ENCODE data around the gene LRCH3. TPM values are rescaled to one million over a fixed set of nuclear protein-coding genes. Genes with fewer than 3 reads are reported as not detected.

The LRCH3 gene
- total and polyA plus RNA-seq, 12 donors, result 7.4 to 54.9 (median 40.8) TPM

DNA sequence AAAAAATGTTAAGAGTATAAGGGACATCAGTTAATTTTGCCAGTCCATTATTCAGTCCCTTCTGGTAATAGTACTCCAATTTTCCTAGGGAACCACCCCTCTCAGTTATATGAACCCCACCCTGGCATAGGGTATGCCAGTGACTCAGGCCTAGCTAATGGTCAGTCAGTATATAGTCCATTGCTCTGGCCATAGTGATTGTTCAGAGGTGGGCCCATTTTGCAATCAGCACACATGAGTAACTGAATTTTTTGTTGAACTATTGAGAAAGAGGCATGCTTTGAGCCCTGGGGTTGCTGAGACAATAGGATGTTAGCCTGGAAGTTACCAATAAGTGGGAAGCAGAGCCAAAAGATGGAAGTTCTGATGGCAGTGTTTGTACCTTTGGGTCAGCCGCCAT lies 4.1 kb downstream of the LRCH3 start:
- DNase-seq, result no peak
- no peak overlapping the region for H3K4me3 ChIP-seq
- peaks cover 11 to 41% of the 10 kb centered on the region in 2 donors for H3K4me1 ChIP-seq (replicated peaks in 1 of 2)
- intact Hi-C loops (cut with DNase I), result no loop called here
- WGBS, 4 donors, result 92 to 100% (median 98%) methylated on average over 1 of the region's 1 CpG
- TF ChIP-seq, protein P1, sequence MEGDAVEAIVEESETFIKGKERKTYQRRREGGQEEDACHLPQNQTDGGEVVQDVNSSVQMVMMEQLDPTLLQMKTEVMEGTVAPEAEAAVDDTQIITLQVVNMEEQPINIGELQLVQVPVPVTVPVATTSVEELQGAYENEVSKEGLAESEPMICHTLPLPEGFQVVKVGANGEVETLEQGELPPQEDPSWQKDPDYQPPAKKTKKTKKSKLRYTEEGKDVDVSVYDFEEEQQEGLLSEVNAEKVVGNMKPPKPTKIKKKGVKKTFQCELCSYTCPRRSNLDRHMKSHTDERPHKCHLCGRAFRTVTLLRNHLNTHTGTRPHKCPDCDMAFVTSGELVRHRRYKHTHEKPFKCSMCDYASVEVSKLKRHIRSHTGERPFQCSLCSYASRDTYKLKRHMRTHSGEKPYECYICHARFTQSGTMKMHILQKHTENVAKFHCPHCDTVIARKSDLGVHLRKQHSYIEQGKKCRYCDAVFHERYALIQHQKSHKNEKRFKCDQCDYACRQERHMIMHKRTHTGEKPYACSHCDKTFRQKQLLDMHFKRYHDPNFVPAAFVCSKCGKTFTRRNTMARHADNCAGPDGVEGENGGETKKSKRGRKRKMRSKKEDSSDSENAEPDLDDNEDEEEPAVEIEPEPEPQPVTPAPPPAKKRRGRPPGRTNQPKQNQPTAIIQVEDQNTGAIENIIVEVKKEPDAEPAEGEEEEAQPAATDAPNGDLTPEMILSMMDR (IDR thresholded peaks at IDR 0.05), result no peak
- TF ChIP-seq POLR2A (IDR thresholded peaks at IDR 0.05), result no peak
- H3K9me3 ChIP-seq (replicated peaks in 1 of 3), result no peaks in the 10 kb centered on the region
- peak overlapping the region in 1 of 5 donors; percentile 26 for H3K27ac ChIP-seq
- no peaks in the 10 kb centered on the region for H3K27me3 ChIP-seq
- H3K36me3 ChIP-seq (replicated peaks in 1 of 2), result no peaks in the 10 kb centered on the region

DNA sequence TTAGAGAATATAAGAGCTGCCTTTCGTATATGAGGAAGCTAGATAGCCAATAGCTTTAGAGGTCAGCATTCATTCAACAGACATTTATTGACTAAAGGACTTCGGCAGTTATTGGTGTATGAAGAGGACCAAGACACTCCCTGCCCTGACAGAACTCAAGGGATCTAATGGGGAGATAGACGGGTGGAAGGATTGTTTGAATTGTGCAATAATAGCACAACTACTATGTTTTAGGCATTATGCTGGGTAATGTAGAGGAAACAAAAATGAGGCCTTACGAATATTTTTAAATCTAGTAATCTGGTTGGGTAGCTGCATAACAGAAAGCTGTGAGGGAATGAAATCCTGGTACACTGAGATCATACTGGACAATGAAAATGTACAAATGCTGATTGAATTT lies 5.0 kb downstream of the LRCH3 start:
- Histone ChIP-seq H3K36me3 (replicated peaks in 1 of 2) (no peaks in the 10 kb centered on the region), H3K9me3 (replicated peaks in 1 of 3) (no peaks in the 10 kb centered on the region), H3K27ac (no peak overlapping the region), H3K4me3 (no peak overlapping the region), H3K27me3 (no peaks in the 10 kb centered on the region), H3K4me1 (replicated peaks in 1 of 2) (peaks cover 11 to 41% of the 10 kb centered on the region in 2 donors)
- intact Hi-C loops (cut with DNase I), result no loop called here
- WGBS, 4 donors, result 60 to 69% (median 62%) methylated on average over 4 of the region's 4 CpGs
- TF ChIP-seq, protein P1 (IDR thresholded peaks at IDR 0.05), result no peak
- no peak for TF ChIP-seq POLR2A (IDR thresholded peaks at IDR 0.05)
- no peak for DNase-seq

DNA sequence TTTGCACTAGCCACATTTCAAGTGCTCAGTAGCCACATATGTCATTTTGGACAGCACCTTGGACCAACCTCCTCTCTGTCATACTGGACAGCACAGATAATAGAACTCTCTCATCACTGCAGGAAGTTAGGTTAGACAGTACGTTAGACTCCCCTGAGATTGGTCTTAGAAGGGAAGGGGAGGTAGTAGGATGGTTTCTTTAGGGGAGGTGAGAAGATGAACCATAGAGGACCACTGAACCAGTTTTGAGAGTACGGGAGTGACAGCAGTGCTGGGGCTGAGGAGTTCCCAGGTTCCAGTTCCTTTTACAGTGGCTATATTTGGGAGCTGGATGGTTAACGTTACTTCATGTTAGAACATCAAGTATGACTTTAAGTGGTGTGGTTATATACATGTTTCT lies 7.8 kb downstream of the LRCH3 start:
- TF ChIP-seq, protein P1 (IDR thresholded peaks at IDR 0.05), result no peak
- TF ChIP-seq POLR2A (IDR thresholded peaks at IDR 0.05), result no peak
- Histone ChIP-seq H3K4me1 (replicated peaks in 1 of 2) (peaks cover 3 to 39% of the 10 kb centered on the region in 2 donors), H3K4me3 (no peak overlapping the region), H3K27me3 (no peaks in the 10 kb centered on the region), H3K36me3 (replicated peaks in 1 of 2) (no peaks in the 10 kb centered on the region), H3K27ac (no peak overlapping the region), H3K9me3 (replicated peaks in 1 of 3) (no peaks in the 10 kb centered on the region)
- intact Hi-C loops (cut with DNase I), result no loop called here
- DNase-seq, result no peak
- 43 to 69% (median 63%) methylated on average over 3 of the region's 3 CpGs for WGBS, 4 donors

DNA sequence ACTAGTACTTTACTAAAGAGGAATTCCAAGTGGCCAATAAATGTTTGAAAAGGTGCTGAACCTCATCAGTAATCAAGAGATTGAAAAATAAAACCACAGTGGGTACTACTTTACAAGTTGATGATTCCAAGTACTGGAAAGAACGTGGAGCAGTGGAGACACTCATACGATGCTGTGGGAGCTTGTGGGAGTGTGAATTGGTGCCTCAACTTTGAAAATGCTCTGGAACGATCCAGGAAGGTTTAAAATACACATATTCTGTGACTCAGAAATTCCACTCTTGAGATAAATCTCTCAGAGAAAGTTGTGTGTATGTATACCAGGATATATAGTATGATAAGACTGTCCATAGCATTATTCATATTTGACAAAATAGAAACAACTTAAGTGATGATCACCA lies 9.3 kb downstream of the LRCH3 start:
- Histone ChIP-seq H3K4me1 (replicated peaks in 1 of 2) (peaks cover 3 to 27% of the 10 kb centered on the region in 2 donors), H3K27me3 (no peaks in the 10 kb centered on the region), H3K9me3 (replicated peaks in 1 of 3) (no peaks in the 10 kb centered on the region), H3K27ac (no peak overlapping the region), H3K36me3 (replicated peaks in 1 of 2) (no peaks in the 10 kb centered on the region), H3K4me3 (no peak overlapping the region)
- TF ChIP-seq, protein P1 (IDR thresholded peaks at IDR 0.05), result no peak
- no peak for TF ChIP-seq POLR2A (IDR thresholded peaks at IDR 0.05)
- DNase-seq, result no peak
- intact Hi-C loops (cut with DNase I), result no loop called here
- 82 to 91% (median 87%) methylated on average over 3 of the region's 3 CpGs for WGBS, 4 donors
